HepG2 (cell line): Measurements from ENCODE around the gene EIF6. TPM values are rescaled to one million over a fixed set of nuclear protein-coding genes. Genes with fewer than 3 reads are reported as not detected.

ENCODE experiments used
- CREBL2 ChIP-seq: sonication (generic); formaldehyde crosslinking; IDR thresholded peaks from 2 replicates; pipeline ENCODE4 v1.8.1; 2023; ENCODE audit warnings: missing genetic modification reagents, mild to moderate bottlenecking, borderline replicate concordance
- HMGXB3 ChIP-seq: sonication (generic); formaldehyde crosslinking; IDR thresholded peaks from 2 replicates; pipeline ENCODE4 v1.4.0; 2020; ENCODE audit warnings: missing genetic modification reagents, borderline replicate concordance
- SNAPC4 ChIP-seq: sonication (generic); formaldehyde crosslinking; IDR thresholded peaks from 2 replicates; pipeline ENCODE4 v1.4.0; 2020; ENCODE audit warnings: mild to moderate bottlenecking, missing genetic modification reagents
- ZBTB26 ChIP-seq: IDR thresholded peaks from 2 replicates; pipeline ENCODE4 v1.6.1; 2016; ENCODE audit warnings: missing compliant biosample characterization, missing genetic modification reagents, borderline replicate concordance
- ZEB1 ChIP-seq: IDR thresholded peaks from 2 replicates; pipeline ENCODE4 v1.6.1; 2012; ENCODE audit warnings: mild to moderate bottlenecking, low read depth, inconsistent platforms; ENCODE audit not compliant: insufficient replicate concordance
- ZKSCAN1 ChIP-seq: fragments of 150-350 bp; IDR thresholded peaks from 2 replicates; pipeline ENCODE4 v1.6.1; 2014; ENCODE audit warnings: low read length
- ZNF142 ChIP-seq: sonication (generic); formaldehyde crosslinking; IDR thresholded peaks from 2 replicates; pipeline ENCODE4 v1.4.0; 2020; ENCODE audit warnings: missing genetic modification reagents
- polyA plus RNA-seq, 8 experiments: library from polyadenylated mRNA; depleted of rRNA in 3 of 8; stranded (reverse) in 7 of 8; unstranded in 1 of 8; fragments of >200 nt; fragmentation: Illumina TruSeq in 4 of 8; extraction: Trizol in 4 of 8; gene quantifications; 2 replicates each; pipeline versions ENCODE4 v1.2.1 to v1.2.3, GENCODE V29; 2011 to 2016; ENCODE audit warnings: low read depth in 4 of 8, missing spikeins in 1 of 8, mixed read lengths in 1 of 8; ENCODE audit not compliant: insufficient read depth in 1 of 8
- total RNA-seq, 5 experiments: library from RNA; depleted of rRNA; stranded (reverse); fragments of >200 nt; fragmentation: Illumina TruSeq; extraction: Trizol; gene quantifications; 2 replicates each; pipeline ENCODE4 v1.2.3, GENCODE V29; 2016; ENCODE audit warnings: low read depth in 1 of 5

The EIF6 gene
- total and polyA plus RNA-seq, 2 of the 13 experiments (the other 11 are each of a cell fraction or from before 2014, with no cell fraction given) = 462 to 466 TPM

- TF ChIP-seq ZBTB26 (CRISPR knock-in tag) (peak; percentile 29), ZKSCAN1 (peak; percentile 6; the same call in 1 of the 2 replicates), ZNF142 (CRISPR knock-in tag) (no peak), SNAPC4 (peak; percentile 83; the same call in 1 of the 2 replicates), HMGXB3 (CRISPR knock-in tag) (peak; percentile 86; the same call in 1 of the 2 replicates), CREBL2 (CRISPR knock-in tag) (no peak), ZEB1 (peak; percentile 97)
Measured at GRCh38 chr20:35327074-35327976, 42.8 kb upstream of the EIF6 start (continued).
